Measurements from ENCODE around the gene ARHGEF5.

The ARHGEF5 gene

GRCh38 chr7:144379776-144380384 is 24.7 kb downstream of the ARHGEF5 start:
- H3K9ac ChIP-seq (ENCODE audit: low read depth, low read length): no peak overlapping the region
- no peak overlapping the region for H3K4me3 ChIP-seq (ENCODE audit: low read depth in 1 of 2, low read length in 2 of 2)
- no peaks in the 10 kb centered on the region for H3K36me3 ChIP-seq (ENCODE audit: insufficient read depth, low read length)
- no peak for DNase-seq
- H3K4me1 ChIP-seq (ENCODE audit: insufficient read depth, low read length): no peaks in the 10 kb centered on the region
- no peaks in the 10 kb centered on the region for H4K20me1 ChIP-seq (ENCODE audit: insufficient read depth, low read length)
- no peak overlapping the region for H3K4me2 ChIP-seq (ENCODE audit: insufficient read depth, low read length)
- ATAC-seq (ENCODE audit: insufficient read depth, low read depth): no peak
- no peak overlapping the region for H3K27ac ChIP-seq (ENCODE audit: low read length)
- TF ChIP-seq EZH2 (IDR thresholded peaks at IDR 0.05; ENCODE audit: borderline replicate concordance, low read depth, low read length, severe bottlenecking) (no peak), CTCF (IDR thresholded peaks at IDR 0.05; ENCODE audit: borderline replicate concordance, extremely low read depth, low read length, poor library complexity, severe bottlenecking) (no peak)
- H3K27me3 ChIP-seq (ENCODE audit: insufficient read depth, low read length, poor library complexity): no peaks in the 10 kb centered on the region
- H2AFZ ChIP-seq (ENCODE audit: low read depth, low read length): no peak overlapping the region
- H3K79me2 ChIP-seq (ENCODE audit: insufficient read depth, low read length): no peaks in the 10 kb centered on the region
- no peaks in the 10 kb centered on the region for H3K9me3 ChIP-seq (ENCODE audit: insufficient read depth, low read length, severe bottlenecking)

- Histone ChIP-seq H4K20me1 (ENCODE audit: insufficient read depth, low read length) (no peaks in the 10 kb centered on the region), H3K9ac (ENCODE audit: low read depth, low read length) (no peak overlapping the region), H3K36me3 (ENCODE audit: insufficient read depth, low read length) (no peaks in the 10 kb centered on the region), H3K27me3 (ENCODE audit: insufficient read depth, low read length, poor library complexity) (no peaks in the 10 kb centered on the region), H3K4me2 (ENCODE audit: insufficient read depth, low read length) (no peak overlapping the region), H3K79me2 (ENCODE audit: insufficient read depth, low read length) (no peaks in the 10 kb centered on the region), H3K4me3 (ENCODE audit: low read depth in 1 of 2, low read length in 2 of 2) (no peak overlapping the region), H2AFZ (ENCODE audit: low read depth, low read length) (no peak overlapping the region), H3K9me3 (ENCODE audit: insufficient read depth, low read length, severe bottlenecking) (no peaks in the 10 kb centered on the region), H3K27ac (ENCODE audit: low read length) (no peak overlapping the region), H3K4me1 (ENCODE audit: insufficient read depth, low read length) (no peaks in the 10 kb centered on the region)
- no peak for ATAC-seq (ENCODE audit: insufficient read depth, low read depth)
- TF ChIP-seq EZH2 (IDR thresholded peaks at IDR 0.05; ENCODE audit: borderline replicate concordance, low read depth, low read length, severe bottlenecking) (no peak), CTCF (IDR thresholded peaks at IDR 0.05; ENCODE audit: borderline replicate concordance, extremely low read depth, low read length, poor library complexity, severe bottlenecking) (no peak)
- no peak for DNase-seq
Observed at GRCh38 chr7:144384071-144384470, 28.9 kb downstream of the ARHGEF5 start.

GRCh38 chr7:144384555-144385245 is 29.5 kb downstream of the ARHGEF5 start:
- Histone ChIP-seq H3K9ac (ENCODE audit: low read depth, low read length) (no peak overlapping the region), H3K4me3 (ENCODE audit: low read depth in 1 of 2, low read length in 2 of 2) (no peak overlapping the region), H3K4me2 (ENCODE audit: insufficient read depth, low read length) (no peak overlapping the region), H3K9me3 (ENCODE audit: insufficient read depth, low read length, severe bottlenecking) (no peaks in the 10 kb centered on the region), H3K4me1 (ENCODE audit: insufficient read depth, low read length) (no peaks in the 10 kb centered on the region), H3K27ac (ENCODE audit: low read length) (no peak overlapping the region), H3K36me3 (ENCODE audit: insufficient read depth, low read length) (no peaks in the 10 kb centered on the region), H3K27me3 (ENCODE audit: insufficient read depth, low read length, poor library complexity) (no peaks in the 10 kb centered on the region), H4K20me1 (ENCODE audit: insufficient read depth, low read length) (no peaks in the 10 kb centered on the region), H3K79me2 (ENCODE audit: insufficient read depth, low read length) (no peaks in the 10 kb centered on the region), H2AFZ (ENCODE audit: low read depth, low read length) (no peak overlapping the region)
- DNase-seq: no peak
- TF ChIP-seq EZH2 (IDR thresholded peaks at IDR 0.05; ENCODE audit: borderline replicate concordance, low read depth, low read length, severe bottlenecking) (no peak), CTCF (IDR thresholded peaks at IDR 0.05; ENCODE audit: borderline replicate concordance, extremely low read depth, low read length, poor library complexity, severe bottlenecking) (no peak)
- no peak for ATAC-seq (ENCODE audit: insufficient read depth, low read depth)
